ENCODE results near the gene MKKS.

DNA sequence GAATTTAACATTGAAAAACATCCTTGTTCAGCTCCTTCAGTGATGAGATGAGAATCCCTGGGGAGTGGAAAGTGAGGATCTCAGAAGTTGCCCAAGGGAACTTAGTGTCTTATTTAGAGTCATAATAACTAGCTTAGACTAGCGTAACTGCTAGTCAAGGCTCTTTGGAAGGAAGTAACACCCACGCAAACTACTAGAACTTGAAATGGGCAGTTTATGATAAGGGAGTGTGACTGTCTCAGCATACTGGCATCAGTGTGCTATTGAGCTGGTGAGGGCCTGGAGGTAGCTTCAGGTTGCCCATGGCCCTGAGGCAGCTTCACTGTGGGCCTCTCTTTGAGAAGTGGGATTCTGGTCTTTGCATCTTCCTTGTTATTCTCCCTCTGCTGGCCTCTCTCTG, 41.2 kb upstream of the MKKS start:
- TF ChIP-seq ELK1 (IDR thresholded peaks at IDR 0.05; ENCODE audit: low read depth, low read length): no peak
- no peak for TF ChIP-seq POLR2A (IDR thresholded peaks at IDR 0.05; ENCODE audit: low read length)
- no peak for TF ChIP-seq CTCF (IDR thresholded peaks at IDR 0.05)
- TF ChIP-seq USF2 (IDR thresholded peaks at IDR 0.05): no peak
- TF ChIP-seq EP300 (IDR thresholded peaks at IDR 0.05): no peak
- TF ChIP-seq SMC3 (IDR thresholded peaks at IDR 0.05): no peak
- TF ChIP-seq REST (IDR thresholded peaks at IDR 0.05): no peak
- TF ChIP-seq, protein P1, sequence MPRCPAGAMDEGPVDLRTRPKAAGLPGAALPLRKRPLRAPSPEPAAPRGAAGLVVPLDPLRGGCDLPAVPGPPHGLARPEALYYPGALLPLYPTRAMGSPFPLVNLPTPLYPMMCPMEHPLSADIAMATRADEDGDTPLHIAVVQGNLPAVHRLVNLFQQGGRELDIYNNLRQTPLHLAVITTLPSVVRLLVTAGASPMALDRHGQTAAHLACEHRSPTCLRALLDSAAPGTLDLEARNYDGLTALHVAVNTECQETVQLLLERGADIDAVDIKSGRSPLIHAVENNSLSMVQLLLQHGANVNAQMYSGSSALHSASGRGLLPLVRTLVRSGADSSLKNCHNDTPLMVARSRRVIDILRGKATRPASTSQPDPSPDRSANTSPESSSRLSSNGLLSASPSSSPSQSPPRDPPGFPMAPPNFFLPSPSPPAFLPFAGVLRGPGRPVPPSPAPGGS (IDR thresholded peaks at IDR 0.05): no peak
- TF ChIP-seq CHD2 (IDR thresholded peaks at IDR 0.05; ENCODE audit: low read length, partially characterized antibody): no peak
- TF ChIP-seq ESRRA (IDR thresholded peaks at IDR 0.05; ENCODE audit: borderline replicate concordance, low read length): no peak
- TF ChIP-seq, protein P2, sequence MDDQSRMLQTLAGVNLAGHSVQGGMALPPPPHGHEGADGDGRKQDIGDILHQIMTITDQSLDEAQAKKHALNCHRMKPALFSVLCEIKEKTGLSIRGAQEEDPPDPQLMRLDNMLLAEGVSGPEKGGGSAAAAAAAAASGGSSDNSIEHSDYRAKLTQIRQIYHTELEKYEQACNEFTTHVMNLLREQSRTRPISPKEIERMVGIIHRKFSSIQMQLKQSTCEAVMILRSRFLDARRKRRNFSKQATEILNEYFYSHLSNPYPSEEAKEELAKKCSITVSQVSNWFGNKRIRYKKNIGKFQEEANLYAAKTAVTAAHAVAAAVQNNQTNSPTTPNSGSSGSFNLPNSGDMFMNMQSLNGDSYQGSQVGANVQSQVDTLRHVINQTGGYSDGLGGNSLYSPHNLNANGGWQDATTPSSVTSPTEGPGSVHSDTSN (IDR thresholded peaks at IDR 0.05): no peak
- TF ChIP-seq EHF (CRISPR knock-in tag; IDR thresholded peaks at IDR 0.05): no peak
- TF ChIP-seq JUN (IDR thresholded peaks at IDR 0.05): no peak
- TF ChIP-seq, protein P3, sequence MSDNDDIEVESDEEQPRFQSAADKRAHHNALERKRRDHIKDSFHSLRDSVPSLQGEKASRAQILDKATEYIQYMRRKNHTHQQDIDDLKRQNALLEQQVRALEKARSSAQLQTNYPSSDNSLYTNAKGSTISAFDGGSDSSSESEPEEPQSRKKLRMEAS (IDR thresholded peaks at IDR 0.05): no peak
